Subcutaneous adipose tissue (tissue), 4 donors: ENCODE data around the gene SYNE4. TPM values are rescaled to one million over a fixed set of nuclear protein-coding genes. Genes with fewer than 3 reads are reported as not detected.

Experiments used
- CTCF ChIP-seq: fragments of 450-650 bp; IDR thresholded peaks from one replicate; pipeline ENCODE4 v1.5.1; 2016; ENCODE audit warnings: low read depth, mild to moderate bottlenecking, control low read depth, antibody characterized with exemption, moderate library complexity
- total RNA-seq, 4 donors: library from RNA; depleted of rRNA; stranded (reverse); fragments of >200 nt; gene quantifications; one replicate each; pipeline ENCODE4 v1.1.0, GENCODE V29; 2016

Gene SYNE4
- total RNA-seq, 4 donors from 2014 or later, result 1.5 TPM; not detected in 3

- no peak for TF ChIP-seq CTCF
These were observed 21.7 kb downstream of the SYNE4 start for GRCh38 chr19:35986664-35987570.

GRCh38 chr19:35986111-35986510 lies 22.5 kb downstream of the SYNE4 start:
- TF ChIP-seq CTCF, result no peak

GRCh38 chr19:35983177-35983576 lies 25.4 kb downstream of the SYNE4 start:
- no peak for TF ChIP-seq CTCF

- no peak for TF ChIP-seq CTCF
These were observed 29.7 kb downstream of the SYNE4 start for GRCh38 chr19:35978832-35979365.

GRCh38 chr19:35978271-35978670 lies 30.3 kb downstream of the SYNE4 start:
- no peak for TF ChIP-seq CTCF

GRCh38 chr19:35977446-35978222 lies 31.0 kb downstream of the SYNE4 start:
- no peak for TF ChIP-seq CTCF
